Measurements from ENCODE around the gene CALHM5.

The CALHM5 gene

DNA sequence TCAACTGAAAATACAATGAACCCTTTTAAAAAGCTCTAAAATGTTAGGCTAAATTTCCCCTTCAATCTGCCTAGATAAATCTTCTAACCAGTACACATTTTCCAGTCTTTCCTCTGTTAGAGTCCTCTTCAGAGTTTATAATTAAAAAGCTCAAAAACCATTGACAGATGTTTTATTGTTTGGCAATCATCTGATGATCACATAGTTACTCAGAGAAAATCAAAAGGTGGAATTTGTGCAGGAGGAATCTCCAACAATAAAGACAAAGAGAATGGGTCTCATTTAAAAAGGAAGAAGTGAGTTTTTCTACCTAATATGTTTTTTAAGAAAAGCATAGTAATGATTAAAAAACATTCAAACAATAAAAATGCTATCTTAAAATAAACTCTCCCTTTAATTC, 31.0 kb downstream of the CALHM5 start:
- TF ChIP-seq CTCF (conservative IDR thresholded peaks at IDR 0.05; ENCODE audit: low read depth, low read length), result no peak
- Histone ChIP-seq H3K27ac (no peak overlapping the region), H3K36me3 (ENCODE audit: insufficient read depth) (no peaks in the 10 kb centered on the region), H3K27me3 (ENCODE audit: insufficient read depth, low read depth) (no peaks in the 10 kb centered on the region), H3K9ac (no peak overlapping the region), H3K4me3 (IDR thresholded peaks at IDR 0.05; ENCODE audit: insufficient read depth, low read depth, low read length) (no peak overlapping the region), H3K4me1 (ENCODE audit: low read depth, poor library complexity, severe bottlenecking) (no peaks in the 10 kb centered on the region), H3K4me2 (no peak overlapping the region), H3K79me2 (ENCODE audit: insufficient read depth, low read depth) (no peaks in the 10 kb centered on the region), H4K20me1 (ENCODE audit: insufficient read depth) (no peaks in the 10 kb centered on the region), H2AFZ (ENCODE audit: low read depth) (no peak overlapping the region)

DNA sequence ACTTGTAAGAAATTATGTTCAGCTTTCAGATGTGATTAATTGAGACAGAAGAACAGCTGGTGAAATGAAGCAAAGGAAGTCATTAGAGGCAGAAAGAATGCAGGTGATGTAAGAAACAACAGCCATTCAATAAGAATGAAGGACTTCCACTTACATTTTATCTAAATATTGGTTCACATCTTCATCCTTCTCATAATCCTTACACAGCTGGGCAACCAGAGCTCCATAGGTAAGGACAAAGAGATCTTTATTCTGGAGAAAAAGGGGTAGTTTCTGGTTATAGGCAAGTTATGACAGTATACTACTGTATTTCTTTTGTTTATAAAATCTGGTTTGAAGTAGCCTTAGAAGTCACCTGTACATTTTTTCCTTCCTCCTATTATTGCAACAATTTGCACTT, 31.7 kb downstream of the CALHM5 start:
- no peak for TF ChIP-seq CTCF (conservative IDR thresholded peaks at IDR 0.05; ENCODE audit: low read depth, low read length)
- Histone ChIP-seq H3K36me3 (ENCODE audit: insufficient read depth) (no peaks in the 10 kb centered on the region), H2AFZ (ENCODE audit: low read depth) (no peak overlapping the region), H3K27me3 (ENCODE audit: insufficient read depth, low read depth) (no peaks in the 10 kb centered on the region), H3K9ac (no peak overlapping the region), H3K79me2 (ENCODE audit: insufficient read depth, low read depth) (no peaks in the 10 kb centered on the region), H4K20me1 (ENCODE audit: insufficient read depth) (no peaks in the 10 kb centered on the region), H3K4me3 (IDR thresholded peaks at IDR 0.05; ENCODE audit: insufficient read depth, low read depth, low read length) (no peak overlapping the region), H3K4me1 (ENCODE audit: low read depth, poor library complexity, severe bottlenecking) (no peaks in the 10 kb centered on the region), H3K4me2 (no peak overlapping the region), H3K27ac (no peak overlapping the region)

DNA sequence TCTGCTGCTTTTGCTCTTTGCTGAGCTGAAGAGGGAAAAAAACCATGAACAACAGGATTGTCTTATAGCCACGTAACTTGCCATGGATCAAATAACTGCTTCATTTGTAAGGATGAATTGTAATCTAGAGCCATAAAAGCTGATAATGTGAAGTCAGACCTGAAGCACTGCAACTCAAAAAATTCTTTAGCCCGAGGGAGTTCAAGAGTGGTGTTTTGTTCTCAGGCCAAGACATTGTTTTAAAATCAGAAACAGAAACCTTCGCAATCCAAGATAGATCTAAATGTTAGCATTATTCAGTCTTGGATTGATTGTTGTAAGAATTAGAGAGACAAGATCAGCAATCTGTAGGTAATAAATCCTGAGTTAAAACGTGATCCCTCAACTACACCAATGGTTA, 34.2 kb downstream of the CALHM5 start, which contains the start of gene TRAPPC3L:
Gene TRAPPC3L, minus strand, starts transcription at position 34 of the 400 bp plus-strand sequence. CDS start 170 bp downstream, outside the sequence.
- Histone ChIP-seq H3K36me3 (ENCODE audit: insufficient read depth) (no peaks in the 10 kb centered on the region), H3K27me3 (ENCODE audit: insufficient read depth, low read depth) (no peaks in the 10 kb centered on the region), H3K27ac (no peak within 1 kb of the TSS), H3K4me1 (ENCODE audit: low read depth, poor library complexity, severe bottlenecking) (no peaks in the 10 kb centered on the region), H2AFZ (ENCODE audit: low read depth) (no peak within 1 kb of the TSS), H3K79me2 (ENCODE audit: insufficient read depth, low read depth) (no peaks in the 10 kb centered on the region), H4K20me1 (ENCODE audit: insufficient read depth) (no peaks in the 10 kb centered on the region), H3K9ac (no peak within 1 kb of the TSS), H3K4me2 (no peak within 1 kb of the TSS), H3K4me3 (IDR thresholded peaks at IDR 0.05; ENCODE audit: insufficient read depth, low read depth, low read length) (no peak within 1 kb of the TSS)
- no peak for TF ChIP-seq CTCF (conservative IDR thresholded peaks at IDR 0.05; ENCODE audit: low read depth, low read length)

- no peak for TF ChIP-seq CTCF (conservative IDR thresholded peaks at IDR 0.05; ENCODE audit: low read depth, low read length)
- Histone ChIP-seq H3K4me1 (ENCODE audit: low read depth, poor library complexity, severe bottlenecking) (no peaks in the 10 kb centered on the region), H3K9ac (no peak overlapping the region), H3K36me3 (ENCODE audit: insufficient read depth) (no peaks in the 10 kb centered on the region), H3K27me3 (ENCODE audit: insufficient read depth, low read depth) (no peaks in the 10 kb centered on the region), H2AFZ (ENCODE audit: low read depth) (no peak overlapping the region), H3K27ac (no peak overlapping the region), H3K4me3 (IDR thresholded peaks at IDR 0.05; ENCODE audit: insufficient read depth, low read depth, low read length) (no peak overlapping the region), H3K4me2 (no peak overlapping the region), H4K20me1 (ENCODE audit: insufficient read depth) (no peaks in the 10 kb centered on the region), H3K79me2 (ENCODE audit: insufficient read depth, low read depth) (no peaks in the 10 kb centered on the region)
Observed at GRCh38 chr6:116547358-116547757, 35.9 kb downstream of the CALHM5 start.
